GM12892 (cell line): Measurements from ENCODE around the gene CGNL1.

ENCODE experiments used
- DNase-seq: peaks from one replicate; pipeline ENCODE4 v3.0.0; 2011; ENCODE audit not compliant: insufficient read length
- FAIRE-seq: peaks from 2 replicates; lab custom pipeline; 2011; peaks lifted over from hg19 to GRCh38; lab: Jason Lieb, UNC
- POLR2A ChIP-seq: IDR thresholded peaks from 2 replicates; pipeline ENCODE4 v1.6.1; 2011; ENCODE audit warnings: low read depth, low read length, control low read depth
- POLR2AphosphoS5 ChIP-seq: IDR thresholded peaks from 2 replicates; pipeline ENCODE4 v1.6.1; 2011; ENCODE audit warnings: low read depth, low read length, control low read depth
- TAF1 ChIP-seq: IDR thresholded peaks from 2 replicates; pipeline ENCODE4 v1.6.1; 2011; ENCODE audit warnings: low read depth, mild to moderate bottlenecking, control low read depth, low read length, borderline replicate concordance

The CGNL1 gene

GRCh38 chr15:57562196-57562769 lies 186.0 kb downstream of the CGNL1 start:
- TF ChIP-seq POLR2AphosphoS5 (no peak), TAF1 (no peak), POLR2A (no peak)
- FAIRE-seq (no peak), DNase-seq (no peak)

GRCh38 chr15:57563416-57563815 lies 187.1 kb downstream of the CGNL1 start:
- TF ChIP-seq POLR2A (no peak), POLR2AphosphoS5 (no peak)
- no peak for DNase-seq
- FAIRE-seq, result no peak

- TF ChIP-seq TAF1 (no peak), POLR2AphosphoS5 (no peak), POLR2A (no peak)
- DNase-seq (no peak), FAIRE-seq (no peak)
These were observed 189.0 kb downstream of the CGNL1 start for GRCh38 chr15:57565311-57565710.

GRCh38 chr15:57566834-57567233 lies 190.5 kb downstream of the CGNL1 start:
- TF ChIP-seq TAF1, result no peak
- FAIRE-seq (no peak), DNase-seq (no peak)

- DNase-seq, result no peak
- FAIRE-seq, result no peak
- no peak for TF ChIP-seq POLR2AphosphoS5
- TF ChIP-seq POLR2A, result no peak
- no peak for TF ChIP-seq TAF1
These were observed 191.6 kb downstream of the CGNL1 start for GRCh38 chr15:57567891-57568290.

GRCh38 chr15:57568299-57568698 lies 192.0 kb downstream of the CGNL1 start:
- TF ChIP-seq POLR2AphosphoS5 (no peak), TAF1 (no peak), POLR2A (no peak)
- no peak for FAIRE-seq
- DNase-seq, result no peak

- FAIRE-seq, result no peak
These were observed 194.0 kb downstream of the CGNL1 start for GRCh38 chr15:57570340-57570739.

GRCh38 chr15:57570994-57571393 lies 194.7 kb downstream of the CGNL1 start:
- TF ChIP-seq POLR2AphosphoS5 (no peak), TAF1 (no peak), POLR2A (no peak)
- no peak for DNase-seq
- no peak for FAIRE-seq

More at GRCh38 chr15:57570340-57570739, 194.0 kb downstream of the CGNL1 start:
- DNase-seq, result no peak
- TF ChIP-seq POLR2A (no peak), TAF1 (no peak), POLR2AphosphoS5 (no peak)

- no peak for DNase-seq
- TF ChIP-seq POLR2A (no peak), POLR2AphosphoS5 (no peak), TAF1 (no peak)
- no peak for FAIRE-seq
These were observed 195.4 kb downstream of the CGNL1 start for GRCh38 chr15:57571725-57572124.

GRCh38 chr15:57572468-57572867 lies 196.2 kb downstream of the CGNL1 start:
- FAIRE-seq (no peak), DNase-seq (no peak)
- TF ChIP-seq TAF1, result no peak

GRCh38 chr15:57573151-57573550 lies 196.8 kb downstream of the CGNL1 start:
- DNase-seq (no peak), FAIRE-seq (no peak)
- TF ChIP-seq TAF1 (no peak), POLR2A (no peak), POLR2AphosphoS5 (no peak)

GRCh38 chr15:57575363-57575762 lies 199.1 kb downstream of the CGNL1 start:
- no peak for TF ChIP-seq POLR2A
- no peak for TF ChIP-seq TAF1
- TF ChIP-seq POLR2AphosphoS5, result no peak
- FAIRE-seq (no peak), DNase-seq (no peak)

GRCh38 chr15:57578288-57578900 lies 202.1 kb downstream of the CGNL1 start:
- no peak for TF ChIP-seq TAF1
- no peak for TF ChIP-seq POLR2AphosphoS5
- FAIRE-seq, result no peak
- no peak for DNase-seq
